Liver (tissue), 3 donors: ENCODE data around the gene CAMK2B.

Experiments used
- EGR1 ChIP-seq, 2 donors: IDR thresholded peaks; 2 replicates each; pipeline ENCODE4 v1.6.1; 2016 to 2018; ENCODE audit warnings: antibody characterized with exemption in 2 of 2, low read depth in 2 of 2
- FOXA1 ChIP-seq: IDR thresholded peaks from 2 replicates; pipeline ENCODE4 v1.6.1; 2016; ENCODE audit warnings: antibody characterized with exemption
- JUND ChIP-seq, 2 donors: IDR thresholded peaks; 2 replicates each; pipeline ENCODE4 v1.6.1; 2016; ENCODE audit warnings: antibody characterized with exemption in 2 of 2
- RAD21 ChIP-seq, 2 donors: IDR thresholded peaks; 2 replicates each; pipeline ENCODE4 v1.6.1; 2016; ENCODE audit warnings: antibody characterized with exemption in 2 of 2, mild to moderate bottlenecking in 2 of 2
- RXRA ChIP-seq, 2 donors: IDR thresholded peaks; 2 replicates each; pipeline ENCODE4 v1.6.1; 2017 to 2018; ENCODE audit warnings: antibody characterized with exemption in 2 of 2, mild to moderate bottlenecking in 1 of 2
- SP1 ChIP-seq: IDR thresholded peaks from 2 replicates; pipeline ENCODE4 v1.6.1; 2018; ENCODE audit warnings: antibody characterized with exemption, mild to moderate bottlenecking
- TAF1 ChIP-seq: conservative IDR thresholded peaks from 2 replicates; pipeline ENCODE4 v1.6.1; 2016; ENCODE audit warnings: antibody characterized with exemption, mild to moderate bottlenecking
- YY1 ChIP-seq: IDR thresholded peaks from 2 replicates; pipeline ENCODE4 v1.6.1; 2016; ENCODE audit warnings: antibody characterized with exemption, mild to moderate bottlenecking
- TF ChIP-seq, protein P1 (sequence below): IDR thresholded peaks from 2 replicates; pipeline ENCODE4 v1.6.1; 2016; ENCODE audit warnings: antibody characterized with exemption
- TF ChIP-seq, protein P2 (sequence below): fragments of 150-350 bp; IDR thresholded peaks from 2 replicates; pipeline ENCODE4 v1.5.1; 2017; ENCODE audit warnings: improper control_type of control experiment, low read depth, low read length; ENCODE audit not compliant: missing input control
- TF ChIP-seq, protein P3 (sequence below): IDR thresholded peaks from 2 replicates; pipeline ENCODE4 v1.6.1; 2016; ENCODE audit warnings: antibody characterized with exemption, mild to moderate bottlenecking
- TF ChIP-seq, protein P4 (sequence below): IDR thresholded peaks from 2 replicates; pipeline ENCODE4 v1.6.1; 2016; ENCODE audit warnings: antibody characterized with exemption
- donor health status: healthy.
- donor health status: healthy.

DNA sequence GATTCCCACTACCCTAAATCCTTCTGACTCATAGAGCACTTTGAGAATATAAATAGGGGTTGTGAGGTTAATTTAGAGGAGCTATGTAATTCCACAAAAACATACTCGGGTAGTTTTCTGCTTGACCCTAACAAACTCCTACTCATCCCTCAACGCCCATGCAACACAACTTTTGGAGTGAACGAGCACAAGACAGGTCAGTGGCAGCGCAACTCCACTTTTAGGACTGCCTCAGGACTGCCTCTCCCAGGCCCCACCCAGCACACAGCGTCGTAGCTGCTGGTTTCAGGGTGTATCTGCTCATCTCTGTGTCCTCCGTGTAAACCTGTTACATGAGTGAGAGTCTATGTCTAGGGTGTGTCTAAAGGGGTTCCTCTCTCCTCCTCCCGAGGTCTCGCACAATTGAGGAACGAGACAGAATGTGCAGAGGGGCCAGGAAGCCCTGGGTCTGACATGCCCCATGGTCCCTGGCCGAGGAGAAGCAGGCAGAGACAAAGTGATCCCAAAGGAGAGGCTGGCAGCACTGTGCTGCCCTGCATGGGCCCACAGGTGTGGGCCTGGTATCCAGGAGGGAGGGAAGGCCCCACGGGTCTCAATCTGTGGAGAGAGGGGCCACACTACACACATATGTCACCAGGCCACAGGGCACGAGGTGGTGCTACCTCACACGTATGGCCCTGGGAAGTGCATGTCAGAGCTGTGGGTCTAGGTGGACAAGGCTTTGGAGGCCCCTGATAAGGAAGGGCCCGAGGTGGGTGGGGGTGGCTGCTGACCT is 45.5 kb downstream of the CAMK2B start:
- TF ChIP-seq, protein P1, sequence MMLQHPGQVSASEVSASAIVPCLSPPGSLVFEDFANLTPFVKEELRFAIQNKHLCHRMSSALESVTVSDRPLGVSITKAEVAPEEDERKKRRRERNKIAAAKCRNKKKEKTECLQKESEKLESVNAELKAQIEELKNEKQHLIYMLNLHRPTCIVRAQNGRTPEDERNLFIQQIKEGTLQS: no peak
- TF ChIP-seq, protein P2, sequence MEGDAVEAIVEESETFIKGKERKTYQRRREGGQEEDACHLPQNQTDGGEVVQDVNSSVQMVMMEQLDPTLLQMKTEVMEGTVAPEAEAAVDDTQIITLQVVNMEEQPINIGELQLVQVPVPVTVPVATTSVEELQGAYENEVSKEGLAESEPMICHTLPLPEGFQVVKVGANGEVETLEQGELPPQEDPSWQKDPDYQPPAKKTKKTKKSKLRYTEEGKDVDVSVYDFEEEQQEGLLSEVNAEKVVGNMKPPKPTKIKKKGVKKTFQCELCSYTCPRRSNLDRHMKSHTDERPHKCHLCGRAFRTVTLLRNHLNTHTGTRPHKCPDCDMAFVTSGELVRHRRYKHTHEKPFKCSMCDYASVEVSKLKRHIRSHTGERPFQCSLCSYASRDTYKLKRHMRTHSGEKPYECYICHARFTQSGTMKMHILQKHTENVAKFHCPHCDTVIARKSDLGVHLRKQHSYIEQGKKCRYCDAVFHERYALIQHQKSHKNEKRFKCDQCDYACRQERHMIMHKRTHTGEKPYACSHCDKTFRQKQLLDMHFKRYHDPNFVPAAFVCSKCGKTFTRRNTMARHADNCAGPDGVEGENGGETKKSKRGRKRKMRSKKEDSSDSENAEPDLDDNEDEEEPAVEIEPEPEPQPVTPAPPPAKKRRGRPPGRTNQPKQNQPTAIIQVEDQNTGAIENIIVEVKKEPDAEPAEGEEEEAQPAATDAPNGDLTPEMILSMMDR: no peak
- no peak for TF ChIP-seq RAD21 (IDR thresholded peaks at IDR 0.05)
- TF ChIP-seq, protein P3, sequence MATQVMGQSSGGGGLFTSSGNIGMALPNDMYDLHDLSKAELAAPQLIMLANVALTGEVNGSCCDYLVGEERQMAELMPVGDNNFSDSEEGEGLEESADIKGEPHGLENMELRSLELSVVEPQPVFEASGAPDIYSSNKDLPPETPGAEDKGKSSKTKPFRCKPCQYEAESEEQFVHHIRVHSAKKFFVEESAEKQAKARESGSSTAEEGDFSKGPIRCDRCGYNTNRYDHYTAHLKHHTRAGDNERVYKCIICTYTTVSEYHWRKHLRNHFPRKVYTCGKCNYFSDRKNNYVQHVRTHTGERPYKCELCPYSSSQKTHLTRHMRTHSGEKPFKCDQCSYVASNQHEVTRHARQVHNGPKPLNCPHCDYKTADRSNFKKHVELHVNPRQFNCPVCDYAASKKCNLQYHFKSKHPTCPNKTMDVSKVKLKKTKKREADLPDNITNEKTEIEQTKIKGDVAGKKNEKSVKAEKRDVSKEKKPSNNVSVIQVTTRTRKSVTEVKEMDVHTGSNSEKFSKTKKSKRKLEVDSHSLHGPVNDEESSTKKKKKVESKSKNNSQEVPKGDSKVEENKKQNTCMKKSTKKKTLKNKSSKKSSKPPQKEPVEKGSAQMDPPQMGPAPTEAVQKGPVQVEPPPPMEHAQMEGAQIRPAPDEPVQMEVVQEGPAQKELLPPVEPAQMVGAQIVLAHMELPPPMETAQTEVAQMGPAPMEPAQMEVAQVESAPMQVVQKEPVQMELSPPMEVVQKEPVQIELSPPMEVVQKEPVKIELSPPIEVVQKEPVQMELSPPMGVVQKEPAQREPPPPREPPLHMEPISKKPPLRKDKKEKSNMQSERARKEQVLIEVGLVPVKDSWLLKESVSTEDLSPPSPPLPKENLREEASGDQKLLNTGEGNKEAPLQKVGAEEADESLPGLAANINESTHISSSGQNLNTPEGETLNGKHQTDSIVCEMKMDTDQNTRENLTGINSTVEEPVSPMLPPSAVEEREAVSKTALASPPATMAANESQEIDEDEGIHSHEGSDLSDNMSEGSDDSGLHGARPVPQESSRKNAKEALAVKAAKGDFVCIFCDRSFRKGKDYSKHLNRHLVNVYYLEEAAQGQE: no peak
- no peak for TF ChIP-seq EGR1 (IDR thresholded peaks at IDR 0.05; ENCODE audit: low read depth in 2 of 2)
- no peak for TF ChIP-seq YY1
- no peak for TF ChIP-seq SP1
- TF ChIP-seq, protein P4, sequence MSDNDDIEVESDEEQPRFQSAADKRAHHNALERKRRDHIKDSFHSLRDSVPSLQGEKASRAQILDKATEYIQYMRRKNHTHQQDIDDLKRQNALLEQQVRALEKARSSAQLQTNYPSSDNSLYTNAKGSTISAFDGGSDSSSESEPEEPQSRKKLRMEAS: no peak
- no peak for TF ChIP-seq TAF1
- no peak for TF ChIP-seq FOXA1
- TF ChIP-seq JUND (IDR thresholded peaks at IDR 0.05): no peak
- no peak for TF ChIP-seq RXRA (IDR thresholded peaks at IDR 0.05)
